ENCODE results near the gene RASSF1. TPM values are rescaled to one million over a fixed set of nuclear protein-coding genes. Genes with fewer than 3 reads are reported as not detected.
A peak's percentile ranks its signal among the peaks of the same experiment; 100 is the strongest.

RASSF1 gene
- total and polyA plus RNA-seq, 10 of the 15 experiments (the other 5 are each of a cell fraction or from before 2014, with no cell fraction given), result 4.4 to 59.6 (median 37.2) TPM

DNA sequence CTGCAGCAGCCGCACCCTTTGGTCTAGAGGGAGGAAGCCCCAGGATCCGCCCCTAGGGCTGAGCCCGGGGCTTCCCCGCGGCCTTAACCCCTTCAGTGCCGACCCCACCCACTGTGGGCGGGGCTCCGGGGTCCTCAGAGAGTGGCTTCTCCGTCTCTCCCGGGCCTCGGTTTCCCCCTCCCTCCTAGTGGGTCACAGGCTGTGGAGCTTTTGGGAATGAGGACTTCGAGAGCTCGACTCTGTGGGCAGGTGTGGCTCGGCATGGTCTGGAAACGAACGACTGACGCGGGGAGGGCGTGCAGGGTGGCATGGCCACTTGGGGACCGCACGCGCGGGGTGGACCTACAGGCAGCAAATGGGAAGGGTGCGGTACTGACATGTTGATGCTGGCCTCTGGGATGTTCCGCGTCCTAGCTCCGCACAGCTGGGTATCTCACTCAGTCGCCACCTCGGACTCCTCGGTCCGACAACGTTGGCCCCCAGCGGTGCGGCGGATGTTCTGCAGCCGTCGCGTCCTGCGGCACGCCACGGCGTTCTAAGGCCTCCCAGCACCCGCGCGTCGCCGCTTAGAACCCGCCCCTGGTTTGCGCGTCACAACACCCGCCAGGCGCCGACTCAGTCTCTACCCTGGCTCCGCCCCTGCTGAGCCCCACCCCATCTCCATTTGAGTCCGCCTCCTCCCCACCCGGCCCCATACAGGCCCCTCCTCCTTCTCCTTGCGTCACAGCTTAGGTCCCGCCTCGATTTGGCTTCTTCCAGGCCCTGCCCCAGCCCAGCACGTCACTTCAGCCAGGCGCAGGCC lies 41.6 kb downstream of the RASSF1 start, which contains the start of the genes HYAL3 and NAA80 (continued):
- no peak for TF ChIP-seq BCLAF1 (IDR thresholded peaks at IDR 0.05)
- TF ChIP-seq DPF2 (IDR thresholded peaks at IDR 0.05), result peak; percentile 87
- peak; percentile 97 for TF ChIP-seq LARP7 (IDR thresholded peaks at IDR 0.05)
- TF ChIP-seq STAT1 (conservative IDR thresholded peaks at IDR 0.05), result no peak
- no peak for TF ChIP-seq TARDBP (IDR thresholded peaks at IDR 0.05; ENCODE audit: borderline replicate concordance)
- no peak for TF ChIP-seq IRF5 (IDR thresholded peaks at IDR 0.05; ENCODE audit: borderline replicate concordance)
- peak; percentile 85 for TF ChIP-seq CREB1 (IDR thresholded peaks at IDR 0.05; ENCODE audit: low read depth)
- TF ChIP-seq, protein P1, sequence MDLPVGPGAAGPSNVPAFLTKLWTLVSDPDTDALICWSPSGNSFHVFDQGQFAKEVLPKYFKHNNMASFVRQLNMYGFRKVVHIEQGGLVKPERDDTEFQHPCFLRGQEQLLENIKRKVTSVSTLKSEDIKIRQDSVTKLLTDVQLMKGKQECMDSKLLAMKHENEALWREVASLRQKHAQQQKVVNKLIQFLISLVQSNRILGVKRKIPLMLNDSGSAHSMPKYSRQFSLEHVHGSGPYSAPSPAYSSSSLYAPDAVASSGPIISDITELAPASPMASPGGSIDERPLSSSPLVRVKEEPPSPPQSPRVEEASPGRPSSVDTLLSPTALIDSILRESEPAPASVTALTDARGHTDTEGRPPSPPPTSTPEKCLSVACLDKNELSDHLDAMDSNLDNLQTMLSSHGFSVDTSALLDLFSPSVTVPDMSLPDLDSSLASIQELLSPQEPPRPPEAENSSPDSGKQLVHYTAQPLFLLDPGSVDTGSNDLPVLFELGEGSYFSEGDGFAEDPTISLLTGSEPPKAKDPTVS (IDR thresholded peaks at IDR 0.05; ENCODE audit: low read depth, low read length), result no peak
- TF ChIP-seq SP1 (IDR thresholded peaks at IDR 0.05; ENCODE audit: low read depth, low read length), result no peak
- TF ChIP-seq ZBTB33 (IDR thresholded peaks at IDR 0.05), result no peak
- no peak for TF ChIP-seq ZNF592 (IDR thresholded peaks at IDR 0.05)
- TF ChIP-seq MYC (IDR thresholded peaks at IDR 0.05; ENCODE audit: insufficient read depth, insufficient read length, insufficient replicate concordance, low read length, severe bottlenecking), result peak; percentile 73
- peak; percentile 40 to 89; a peak in 3 of 4 replicates for TF ChIP-seq BHLHE40 (IDR thresholded peaks at IDR 0.05; ENCODE audit: borderline replicate concordance in 1 of 2, low read depth in 2 of 2, low read length in 1 of 2)

Data from GM12878 (cell line).